Naive thymus-derived CD4-positive, alpha-beta T cell (primary cell): ENCODE measurements around the gene SOCS2. TPM values are rescaled to one million over a fixed set of nuclear protein-coding genes. Genes with fewer than 3 reads are reported as not detected.
"Not testable (repeated sequence)": the region's sequence is repeated elsewhere in the genome, so short reads cannot be mapped to it uniquely, and the experiment has no call there.

Experiments used
- ATAC-seq: fragments of 150-1000 bp; cut with Tn5 transposase; 2 replicates; pipeline ENCODE4 v1.10.0; 2021; ENCODE audit warnings: mild to moderate bottlenecking, moderate library complexity
- CTCF ChIA-PET: fragments of 350-600 bp; sonication (Branson Sonifier 250); formaldehyde crosslinking; loops from one replicate; lab custom pipeline; 2021; ENCODE audit warnings: antibody characterized with exemption; lab: Charles Lee
- POLR2A ChIA-PET: fragments of 350-600 bp; sonication (Branson Sonifier 250); formaldehyde crosslinking; loops from one replicate; lab custom pipeline; 2021; ENCODE audit warnings: antibody characterized with exemption, inconsistent platforms; lab: Charles Lee
- DNase-seq, 9 donors: peaks; one replicate each; pipeline versions ENCODE4 v3.0.0 to v3.0.0-alpha.2; 2020 to 2022; ENCODE audit warnings: mixed read lengths in 1 of 9
- H3K27ac ChIP-seq: one replicate; pipeline ENCODE4 v1.7.0; 2013; ENCODE audit warnings: mild to moderate bottlenecking, low read depth, low read length, moderate library complexity
- H3K27me3 ChIP-seq, 2 donors: one replicate each; pipeline ENCODE4 v1.7.0; 2013; ENCODE audit warnings: low read length in 2 of 2, mild to moderate bottlenecking in 2 of 2, moderate library complexity in 2 of 2; ENCODE audit not compliant: control insufficient read depth in 2 of 2, insufficient read depth in 2 of 2
- H3K36me3 ChIP-seq, 3 experiments: 1 replicate in 2 of 3; 2 replicates in 1 of 3; pipeline ENCODE4 v1.7.0; 2013; ENCODE audit warnings: low read length in 3 of 3, mild to moderate bottlenecking in 3 of 3, moderate library complexity in 1 of 3; ENCODE audit not compliant: insufficient read depth in 3 of 3, control insufficient read depth in 2 of 3
- H3K4me1 ChIP-seq, 2 donors: one replicate each; pipeline ENCODE4 v1.7.0; 2013; ENCODE audit warnings: low read length in 2 of 2, mild to moderate bottlenecking in 2 of 2, moderate library complexity in 1 of 2; ENCODE audit not compliant: control insufficient read depth in 2 of 2, insufficient read depth in 2 of 2
- H3K4me3 ChIP-seq: 2 replicates; pipeline ENCODE4 v1.7.0; 2013; ENCODE audit warnings: mild to moderate bottlenecking, low read length
- H3K9me3 ChIP-seq, 3 experiments: 1 replicate in 2 of 3; 2 replicates in 1 of 3; pipeline ENCODE4 v1.7.0; 2013; ENCODE audit warnings: low read length in 3 of 3; ENCODE audit not compliant: control insufficient read depth in 2 of 3
- H3K27ac Mint-ChIP-seq, 9 donors: one replicate each; pipeline ENCODE4 v1.8.0; 2020 to 2022; ENCODE audit warnings: mixed read lengths in 9 of 9, mild to moderate bottlenecking in 8 of 9, moderate library complexity in 5 of 9, inconsistent platforms in 2 of 9
- H3K27me3 Mint-ChIP-seq, 5 donors: one replicate each; pipeline ENCODE4 v1.8.0; 2021 to 2022; ENCODE audit warnings: mixed read lengths in 5 of 5, mild to moderate bottlenecking in 1 of 5
- H3K36me3 Mint-ChIP-seq, 5 donors: one replicate each; pipeline ENCODE4 v1.8.0; 2020 to 2022; ENCODE audit warnings: mixed read lengths in 5 of 5, mild to moderate bottlenecking in 3 of 5, inconsistent platforms in 1 of 5
- H3K4me1 Mint-ChIP-seq, 7 donors: one replicate each; pipeline ENCODE4 v1.8.0; 2020 to 2022; ENCODE audit warnings: mixed read lengths in 7 of 7, mild to moderate bottlenecking in 3 of 7, inconsistent platforms in 1 of 7
- H3K4me3 Mint-ChIP-seq, 10 donors: one replicate each; pipeline ENCODE4 v1.8.0; 2020 to 2022; ENCODE audit warnings: mild to moderate bottlenecking in 10 of 10, mixed read lengths in 10 of 10, moderate library complexity in 6 of 10, inconsistent platforms in 2 of 10
- H3K9me3 Mint-ChIP-seq, 11 donors: one replicate each; pipeline ENCODE4 v1.8.0; 2020 to 2022; ENCODE audit warnings: mixed read lengths in 11 of 11, mild to moderate bottlenecking in 4 of 11, inconsistent platforms in 1 of 11, moderate library complexity in 1 of 11
- intact Hi-C, 2 donors: fragments of 100-400 bp; cut with micrococcal nuclease; formaldehyde crosslinking; loops; one replicate each; pipeline ENCODE4 v1.15.1; 2023
- polyA plus RNA-seq, 2 donors: library from polyadenylated mRNA; unstranded; fragments of 300-500 nt; fragmentation: Illumina TruSeq; gene quantifications; one replicate each; pipeline ENCODE4 v1.2.3, GENCODE V29; 2021
- total RNA-seq, 6 experiments: library from RNA in 5 of 6; stranded (reverse) in 5 of 6; gene quantifications; 1 replicate in 5 of 6; 2 replicates in 1 of 6; pipeline ENCODE4 v1.2.3 and lab custom pipeline; 2021 to 2026

Gene SOCS2
- total and polyA plus RNA-seq, 7 experiments from 2014 or later = 2.5 to 46.7 (median 34.7) TPM

GRCh38 chr12:93616584-93617101, 44.2 kb downstream of the SOCS2 start:
- no peak for DNase-seq
- Histone ChIP-seq H3K9me3 (no peaks in the 10 kb centered on the region), H3K4me1 (no peaks in the 10 kb centered on the region), H3K36me3 (no peaks in the 10 kb centered on the region), H3K27ac (no peak overlapping the region), H3K27me3 (peaks cover 0 to 4% of the 10 kb centered on the region in 2 donors), H3K4me3 (no peak overlapping the region)
- H3K36me3 Mint-ChIP-seq = peaks cover 0 to 3% (median 0%) of the 10 kb centered on the region in 5 donors
- H3K4me3 Mint-ChIP-seq = no peak overlapping the region
- peaks cover 0 to 6% (median 3%) of the 10 kb centered on the region in 11 donors for H3K9me3 Mint-ChIP-seq
- POLR2A ChIA-PET = no interaction called here
- peaks cover 0 to 2% (median 0%) of the 10 kb centered on the region in 7 donors for H3K4me1 Mint-ChIP-seq
- intact Hi-C loops = no loop called here
- peaks cover 0 to 22% (median 8%) of the 10 kb centered on the region in 5 donors for H3K27me3 Mint-ChIP-seq
- H3K27ac Mint-ChIP-seq = no peak overlapping the region
- ATAC-seq = no peak
- CTCF ChIA-PET = no interaction called here

GRCh38 chr12:93618891-93619410, 46.5 kb downstream of the SOCS2 start:
- ChIA-PET POLR2A (no interaction called here), CTCF (no interaction called here)
- H3K27me3 ChIP-seq = no peaks in the 10 kb centered on the region
- intact Hi-C loops = no loop called here
- H3K27ac ChIP-seq = no peak overlapping the region
- ATAC-seq (no peak), DNase-seq (no peak)
- H3K4me3 ChIP-seq = no peak overlapping the region
- Mint-ChIP-seq H3K4me3 (no peak overlapping the region), H3K27me3 (peaks cover 0 to 4% (median 0%) of the 10 kb centered on the region in 5 donors), H3K36me3 (peaks cover 0 to 3% (median 0%) of the 10 kb centered on the region in 5 donors), H3K4me1 (peaks cover 0 to 2% (median 0%) of the 10 kb centered on the region in 7 donors), H3K9me3 (peaks cover 0 to 6% (median 3%) of the 10 kb centered on the region in 11 donors), H3K27ac (no peak overlapping the region)
- H3K4me1 ChIP-seq = no peaks in the 10 kb centered on the region
- H3K36me3 ChIP-seq = no peaks in the 10 kb centered on the region
- no peaks in the 10 kb centered on the region for H3K9me3 ChIP-seq

DNA sequence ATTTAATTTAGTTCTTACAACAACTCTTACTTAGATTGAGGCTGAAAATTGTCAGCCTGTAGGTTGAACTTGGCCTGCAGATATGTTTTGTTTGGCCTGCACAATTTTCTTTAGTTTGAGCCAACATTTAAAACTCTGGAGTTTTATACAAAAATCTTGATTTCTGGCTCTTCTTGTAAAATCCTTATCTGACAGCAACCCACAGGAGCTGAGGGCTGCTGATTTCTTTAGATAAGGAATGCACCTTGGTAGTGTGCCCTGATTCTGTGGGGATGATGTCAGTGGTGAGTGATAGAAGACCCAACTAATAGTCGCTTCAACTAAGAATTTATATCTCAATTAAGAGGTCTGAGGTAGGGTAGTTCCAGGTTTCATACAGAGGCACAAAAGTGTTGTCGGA, 49.5 kb downstream of the SOCS2 start:
- no peak overlapping the region for H3K27ac ChIP-seq
- intact Hi-C loops = no loop called here
- H3K27ac Mint-ChIP-seq = no peak overlapping the region
- peaks cover 0 to 6% (median 3%) of the 10 kb centered on the region in 11 donors for H3K9me3 Mint-ChIP-seq
- H3K36me3 Mint-ChIP-seq = peaks cover 0 to 3% (median 0%) of the 10 kb centered on the region in 5 donors
- no peak overlapping the region for H3K4me3 ChIP-seq
- ATAC-seq (no peak), DNase-seq (no peak)
- no peaks in the 10 kb centered on the region for H3K27me3 Mint-ChIP-seq
- no peaks in the 10 kb centered on the region for H3K4me1 ChIP-seq
- ChIA-PET CTCF (no interaction called here), POLR2A (no interaction called here)
- H3K36me3 ChIP-seq = no peaks in the 10 kb centered on the region
- H3K9me3 ChIP-seq = no peaks in the 10 kb centered on the region
- H3K4me3 Mint-ChIP-seq = no peak overlapping the region
- no peaks in the 10 kb centered on the region for H3K4me1 Mint-ChIP-seq
- H3K27me3 ChIP-seq = no peaks in the 10 kb centered on the region

DNA sequence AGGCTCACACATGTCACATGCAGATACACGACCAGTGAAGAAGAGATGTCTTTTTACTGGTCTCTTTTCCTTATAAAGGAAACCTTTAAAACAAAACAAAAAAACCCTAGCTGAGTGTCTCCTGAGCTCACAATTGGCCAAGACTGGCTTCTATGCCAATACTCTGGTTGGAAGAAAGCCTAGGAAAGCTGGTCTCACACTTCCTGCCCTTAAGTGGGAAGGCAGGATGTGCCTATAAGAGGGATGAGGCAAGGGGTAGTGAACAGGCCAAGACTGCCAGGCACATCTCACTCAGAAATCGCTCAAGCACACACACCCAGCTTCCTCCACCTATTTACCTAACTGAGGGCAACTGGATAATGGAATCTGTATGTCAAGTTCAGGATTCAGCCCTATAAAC, 50.0 kb downstream of the SOCS2 start:
- Mint-ChIP-seq H3K4me1 (no peaks in the 10 kb centered on the region), H3K27me3 (no peaks in the 10 kb centered on the region), H3K27ac (no peak overlapping the region), H3K9me3 (peaks cover 0 to 6% (median 3%) of the 10 kb centered on the region in 11 donors), H3K36me3 (peaks cover 0 to 3% (median 0%) of the 10 kb centered on the region in 5 donors), H3K4me3 (no peak overlapping the region)
- Histone ChIP-seq H3K4me1 (no peaks in the 10 kb centered on the region), H3K27ac (no peak overlapping the region), H3K4me3 (no peak overlapping the region), H3K9me3 (no peaks in the 10 kb centered on the region), H3K27me3 (no peaks in the 10 kb centered on the region), H3K36me3 (no peaks in the 10 kb centered on the region)
- ATAC-seq (no peak), DNase-seq (no peak)
- intact Hi-C loops = no loop called here
- POLR2A ChIA-PET = no interaction called here
- CTCF ChIA-PET = no interaction called here

DNA sequence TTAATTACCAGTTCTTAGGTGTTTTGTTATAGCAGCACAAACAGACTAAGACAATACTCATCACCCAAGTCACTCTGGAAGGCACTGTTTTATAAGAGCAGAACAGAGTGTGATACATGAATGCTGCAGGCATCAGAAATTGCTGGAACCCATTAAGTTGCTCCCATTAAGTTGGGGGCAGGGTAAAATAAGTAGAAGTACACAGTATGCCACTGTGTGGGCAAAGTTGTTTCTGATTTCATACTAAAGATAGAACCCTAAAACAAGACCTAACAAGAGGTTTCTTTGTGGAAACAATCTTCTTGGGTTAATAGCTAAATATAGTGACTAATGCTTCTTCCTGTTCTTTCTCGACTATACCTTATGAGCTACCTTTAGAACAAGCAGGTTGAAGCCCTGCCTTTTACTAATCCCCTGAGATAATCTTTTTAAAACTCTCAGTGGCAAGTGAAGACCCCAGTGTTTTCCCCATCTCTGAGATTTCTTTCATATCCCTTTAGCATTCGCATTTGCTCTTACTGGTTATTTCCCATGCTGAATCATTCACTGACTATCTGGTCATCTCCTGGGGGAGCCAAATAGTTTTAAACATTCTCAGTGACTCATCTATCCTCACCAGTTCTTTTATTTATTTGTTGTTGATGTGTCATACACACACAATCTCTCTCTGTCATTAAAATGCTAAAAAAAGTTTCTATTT, 52.3 kb downstream of the SOCS2 start:
- CTCF ChIA-PET = no interaction called here
- H3K4me1 Mint-ChIP-seq = no peaks in the 10 kb centered on the region
- no peak overlapping the region for H3K27ac Mint-ChIP-seq
- no peak overlapping the region for H3K4me3 Mint-ChIP-seq
- H3K9me3 Mint-ChIP-seq = peaks cover 0 to 4% (median 0%) of the 10 kb centered on the region in 11 donors
- Histone ChIP-seq H3K4me1 (no peaks in the 10 kb centered on the region), H3K27me3 (no peaks in the 10 kb centered on the region), H3K27ac (no peak overlapping the region), H3K9me3 (no peaks in the 10 kb centered on the region), H3K36me3 (no peaks in the 10 kb centered on the region), H3K4me3 (no peak overlapping the region)
- no peak for DNase-seq
- peaks cover 0 to 6% (median 0%) of the 10 kb centered on the region in 5 donors for H3K27me3 Mint-ChIP-seq
- peaks cover 0 to 1% (median 0%) of the 10 kb centered on the region in 5 donors for H3K36me3 Mint-ChIP-seq
- intact Hi-C loops = no loop called here
- POLR2A ChIA-PET = no interaction called here
- no peak for ATAC-seq

DNA sequence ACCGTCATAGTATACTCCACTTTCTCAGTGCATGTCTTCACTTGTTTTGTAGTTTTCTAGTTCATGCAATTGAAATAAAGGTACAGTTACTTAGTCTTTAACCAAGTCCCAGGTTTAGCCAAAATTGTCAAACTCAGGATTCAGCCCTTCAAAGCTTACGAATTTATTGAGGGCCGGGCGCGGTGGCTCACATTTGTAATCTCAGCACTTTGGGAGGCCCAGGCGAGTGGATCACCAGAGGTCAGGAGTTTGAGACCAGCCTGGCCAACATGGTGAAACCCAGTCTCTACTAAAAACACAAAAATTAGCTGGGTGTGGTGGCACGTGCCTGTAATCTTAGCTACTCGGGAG, 52.8 kb downstream of the SOCS2 start:
- H3K27me3 Mint-ChIP-seq, H3K36me3 ChIP-seq, H3K27ac ChIP-seq, H3K4me3 Mint-ChIP-seq, H3K27ac Mint-ChIP-seq, H3K4me3 ChIP-seq, ATAC-seq, DNase-seq, H3K4me1 ChIP-seq, H3K9me3 Mint-ChIP-seq, CTCF ChIA-PET, H3K36me3 Mint-ChIP-seq, intact Hi-C loops, POLR2A ChIA-PET, H3K9me3 ChIP-seq, H3K4me1 Mint-ChIP-seq, H3K27me3 ChIP-seq: not testable (repeated sequence)
